Psoas muscle (tissue), 8 donors: Measurements from ENCODE around the gene OGG1. TPM values are rescaled to one million over a fixed set of nuclear protein-coding genes. Genes with fewer than 3 reads are reported as not detected.
A peak's percentile ranks its signal among the peaks of the same experiment; 100 is the strongest.

ENCODE experiments used
- ATAC-seq, 4 donors: fragments of 200-7000 bp; cut with Tn5 transposase; one replicate each; pipeline ENCODE4 v1.9.1; 2020; ENCODE audit warnings: moderate library complexity in 3 of 4, mild to moderate bottlenecking in 2 of 4
- DNase-seq, 2 donors: peaks; one replicate each; pipeline ENCODE4 v3.0.0-alpha.2; 2020
- H3K27ac ChIP-seq: fragments of 200-600 bp; one replicate; pipeline ENCODE4 v1.8.0; 2022
- H3K27me3 ChIP-seq, 3 donors: fragments of 200-600 bp in 1 of 3; one replicate each; pipeline versions ENCODE4 v1.6.1 to v1.8.0; 2013 to 2022; ENCODE audit warnings: low read length in 2 of 3, mild to moderate bottlenecking in 2 of 3, moderate library complexity in 1 of 3; ENCODE audit not compliant: insufficient read depth in 3 of 3
- H3K36me3 ChIP-seq, 2 donors: fragments of 200-600 bp in 1 of 2; one replicate each; pipeline versions ENCODE4 v1.6.1 to v1.8.0; 2013 to 2022; ENCODE audit warnings: low read depth in 1 of 2, mild to moderate bottlenecking in 1 of 2, moderate library complexity in 1 of 2; ENCODE audit not compliant: insufficient read depth in 1 of 2
- H3K4me1 ChIP-seq: fragments of 200-600 bp; one replicate; pipeline ENCODE4 v1.8.0; 2022
- H3K4me3 ChIP-seq: fragments of 200-600 bp; one replicate; pipeline ENCODE4 v1.8.0; 2022; ENCODE audit warnings: mild to moderate bottlenecking
- H3K9me3 ChIP-seq: fragments of 200-600 bp; one replicate; pipeline ENCODE4 v1.8.0; 2022
- CTCF ChIP-seq: fragments of 200-600 bp; IDR thresholded peaks from one replicate; pipeline ENCODE4 v1.8.0; 2022; ENCODE audit warnings: antibody characterized with exemption
- WGBS, 3 donors: extraction: QIAGEN DNeasy Blood & Tissue Kit; methylation state at CpG; one replicate each; pipeline versions ENCODE4 v1.1.6 to v1.1.7; 2013; 5-methylcytosine and 5-hydroxymethylcytosine counted together
- intact Hi-C, 2 donors: fragments of 100-400 bp; cut with DNase I; formaldehyde crosslinking; loops; one replicate each; pipeline versions ENCODE4 v1.11.0 to v1.14.2; 2022
- polyA plus RNA-seq, 3 donors: library from polyadenylated mRNA; stranded (reverse); fragments of 200-250 nt; gene quantifications; one replicate each; pipeline ENCODE4 v1.2.3, GENCODE V29; 2013
- total RNA-seq, 4 donors: library from RNA; stranded (reverse); fragmentation: NEBNext Ultra II Directional in 2 of 4; extraction: Animal tissue kit (Norgen Biotek cat#: 25700) in 2 of 4; gene quantifications; one replicate each; pipeline versions ENCODE4 v1.2.1 to v1.2.4, GENCODE V29; 2021 to 2023
- donor health status: healthy with polysubstance abuse.
- donor health status: DM: no; HTN: no; CAD: no; lungs with moderate emphysema.
- donor health status: Bipolar disorder and iron deficiency.
- donor health status: healthy.
- donor health status: DM: yes; HTN: yes; CAD: no.
- donor health status: DM: no; HTN: no; CAD: no.
- donor health status: DM: no; HTN: no; CAD: no.
- donor health status: DM: yes; HTN: yes; CAD: no.

Gene OGG1
- total and polyA plus RNA-seq, 7 donors, result 6.3 to 19.7 (median 8.9) TPM

- peaks cover 0 to 46% of the 10 kb centered on the region in 2 donors for H3K36me3 ChIP-seq
- DNase-seq (no peak), ATAC-seq (no peak)
- intact Hi-C loops, result loop anchor here in 1 of 2 donors (10.0 kb wide), 1 partner anchor 532 kb away; no protein-coding TSS in a partner anchor
- no peak overlapping the region for H3K4me3 ChIP-seq
- H3K27ac ChIP-seq, result no peak overlapping the region
- peaks cover 0 to 11% (median 9%) of the 10 kb centered on the region in 3 donors for H3K27me3 ChIP-seq
- no peaks in the 10 kb centered on the region for H3K9me3 ChIP-seq
- 71 to 83% (median 81%) methylated on average over 4 of the region's 4 CpGs for WGBS, 3 donors
- TF ChIP-seq CTCF, result no peak
- H3K4me1 ChIP-seq, result peaks cover 12% of the 10 kb centered on the region
Measured at GRCh38 chr3:9703240-9703639, 46.5 kb upstream of the OGG1 start.

DNA sequence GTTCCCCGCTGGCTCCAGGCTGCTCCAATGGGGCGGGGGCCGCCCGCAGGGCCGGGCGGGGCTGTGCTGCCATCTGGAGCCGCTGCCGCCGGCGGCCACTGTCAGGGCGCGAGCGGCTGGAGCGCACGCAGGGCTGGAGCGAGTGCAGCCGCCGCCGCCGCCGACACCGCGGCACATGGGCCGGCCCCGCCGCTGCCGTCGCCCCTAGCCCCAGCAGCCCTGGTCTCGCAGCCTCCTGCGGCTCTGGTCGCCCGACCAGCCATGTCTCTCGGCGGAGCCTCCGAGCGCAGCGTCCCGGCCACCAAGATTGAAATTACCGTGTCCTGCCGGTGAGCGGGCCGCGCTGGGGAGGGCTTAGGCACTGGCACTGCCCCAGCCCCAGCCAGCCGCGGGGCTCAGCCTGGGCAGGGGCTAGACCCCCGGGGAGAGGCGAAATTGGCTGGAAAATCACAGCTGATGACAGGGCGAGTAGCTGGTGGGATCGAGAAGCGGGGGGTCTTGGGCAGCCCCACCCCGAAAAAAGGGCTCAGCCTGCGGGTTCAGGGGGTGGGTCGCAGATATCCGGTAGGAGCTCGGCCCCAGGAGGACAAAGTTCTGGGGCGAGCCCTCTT lies 45.9 kb upstream of the OGG1 start, which contains the start of gene CPNE9:
Gene CPNE9, plus strand, starts transcription at position 98 of the 611 bp plus-strand sequence. Its CDS starts 164 bp downstream, at position 262.
- Histone ChIP-seq H3K9me3 (no peaks in the 10 kb centered on the region), H3K4me1 (peaks cover 12% of the 10 kb centered on the region), H3K36me3 (peaks cover 0 to 40% of the 10 kb centered on the region in 2 donors), H3K27ac (no peak within 1 kb of the TSS), H3K27me3 (peaks cover 0 to 11% (median 9%) of the 10 kb centered on the region in 3 donors), H3K4me3 (peak within 1 kb of the TSS; percentile 48)
- ATAC-seq, result peak in 2 of 4 donors; percentile 35 to 45
- DNase-seq, result no peak
- no peak for TF ChIP-seq CTCF
- intact Hi-C loops, result loop anchor here in 1 of 2 donors (10.0 kb wide), 1 partner anchor 531 kb away; no protein-coding TSS in a partner anchor
- 2 to 3% (median 2%) methylated on average over 46 to 56 of the region's 56 CpGs for WGBS, 3 donors

DNA sequence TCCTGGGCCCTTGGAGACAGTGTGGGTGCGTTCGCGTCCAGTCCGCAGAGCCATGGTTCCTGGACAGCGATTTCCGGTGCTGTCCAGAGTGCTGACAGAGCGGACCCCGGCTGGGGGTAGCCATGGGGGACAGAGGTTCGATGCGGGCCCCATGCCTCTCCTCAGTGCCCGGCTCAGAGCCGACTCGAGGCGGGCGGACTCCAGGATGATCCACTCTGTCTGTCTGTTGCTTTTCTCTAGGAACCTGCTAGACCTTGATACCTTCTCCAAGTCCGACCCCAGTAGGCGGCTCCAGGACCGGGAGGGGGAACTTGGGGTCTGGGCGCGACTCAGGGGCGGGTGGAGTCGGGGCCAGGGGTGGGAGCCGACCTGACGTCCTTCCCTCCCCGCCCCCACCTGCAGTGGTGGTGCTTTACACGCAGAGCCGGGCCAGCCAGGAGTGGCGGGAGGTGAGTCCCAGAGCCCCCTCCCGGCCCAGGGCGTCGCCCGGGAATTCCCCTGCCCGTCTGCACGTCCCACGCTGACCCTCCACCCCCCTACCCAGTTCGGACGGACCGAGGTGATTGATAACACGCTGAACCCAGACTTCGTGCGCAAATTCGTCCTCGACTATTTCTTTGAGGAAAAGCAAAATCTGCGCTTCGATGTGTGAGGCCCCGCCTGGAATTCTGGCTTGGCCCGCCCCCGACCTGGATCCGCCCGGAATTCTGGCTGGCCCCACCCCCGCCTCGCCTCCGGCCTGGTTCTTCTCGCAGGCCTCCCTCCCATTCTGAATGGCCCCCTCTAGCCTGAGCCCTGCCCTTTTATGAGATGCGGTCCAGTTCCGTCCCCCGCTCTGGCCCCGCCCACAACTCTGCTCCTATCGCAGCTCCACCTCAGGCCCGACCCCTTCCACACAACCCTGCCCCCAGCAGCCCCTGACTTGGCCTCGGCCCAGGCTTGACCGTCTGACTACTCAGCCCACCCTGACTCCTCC lies 45.1 kb upstream of the OGG1 start:
- no peak for TF ChIP-seq CTCF
- Histone ChIP-seq H3K27me3 (peaks cover 0 to 11% (median 9%) of the 10 kb centered on the region in 3 donors), H3K9me3 (no peaks in the 10 kb centered on the region), H3K4me1 (peaks cover 12% of the 10 kb centered on the region), H3K27ac (no peak overlapping the region), H3K4me3 (peak overlapping the region; percentile 48), H3K36me3 (peaks cover 0 to 32% of the 10 kb centered on the region in 2 donors)
- 1 to 2% (median 2%) methylated on average over 45 to 62 of the region's 62 CpGs for WGBS, 3 donors
- DNase-seq (peak; percentile 31 to 63), ATAC-seq (peak; percentile 28 to 60 (median 50))
- intact Hi-C loops, result loop anchor here in 1 of 2 donors (10.0 kb wide), 1 partner anchor 530 kb away; no protein-coding TSS in a partner anchor

- Histone ChIP-seq H3K4me3 (no peak overlapping the region), H3K9me3 (no peaks in the 10 kb centered on the region), H3K27me3 (no peaks in the 10 kb centered on the region), H3K27ac (no peak overlapping the region), H3K4me1 (no peaks in the 10 kb centered on the region), H3K36me3 (no peaks in the 10 kb centered on the region)
- intact Hi-C loops, result no loop called here
- 78 to 87% (median 79%) methylated on average over 3 of the region's 3 CpGs for WGBS, 3 donors
- no peak for TF ChIP-seq CTCF
- DNase-seq, result no peak
- ATAC-seq, result no peak
Measured at GRCh38 chr3:9710174-9710739, 39.5 kb upstream of the OGG1 start.
